Inflammatory macrophage (primary cell): ENCODE measurements around the gene FOXF1.

ENCODE experiments used
- DNase-seq, 2 donors: peaks; one replicate each; pipeline ENCODE4 v3.0.0-alpha.2; 2020 to 2022

The FOXF1 gene

DNA sequence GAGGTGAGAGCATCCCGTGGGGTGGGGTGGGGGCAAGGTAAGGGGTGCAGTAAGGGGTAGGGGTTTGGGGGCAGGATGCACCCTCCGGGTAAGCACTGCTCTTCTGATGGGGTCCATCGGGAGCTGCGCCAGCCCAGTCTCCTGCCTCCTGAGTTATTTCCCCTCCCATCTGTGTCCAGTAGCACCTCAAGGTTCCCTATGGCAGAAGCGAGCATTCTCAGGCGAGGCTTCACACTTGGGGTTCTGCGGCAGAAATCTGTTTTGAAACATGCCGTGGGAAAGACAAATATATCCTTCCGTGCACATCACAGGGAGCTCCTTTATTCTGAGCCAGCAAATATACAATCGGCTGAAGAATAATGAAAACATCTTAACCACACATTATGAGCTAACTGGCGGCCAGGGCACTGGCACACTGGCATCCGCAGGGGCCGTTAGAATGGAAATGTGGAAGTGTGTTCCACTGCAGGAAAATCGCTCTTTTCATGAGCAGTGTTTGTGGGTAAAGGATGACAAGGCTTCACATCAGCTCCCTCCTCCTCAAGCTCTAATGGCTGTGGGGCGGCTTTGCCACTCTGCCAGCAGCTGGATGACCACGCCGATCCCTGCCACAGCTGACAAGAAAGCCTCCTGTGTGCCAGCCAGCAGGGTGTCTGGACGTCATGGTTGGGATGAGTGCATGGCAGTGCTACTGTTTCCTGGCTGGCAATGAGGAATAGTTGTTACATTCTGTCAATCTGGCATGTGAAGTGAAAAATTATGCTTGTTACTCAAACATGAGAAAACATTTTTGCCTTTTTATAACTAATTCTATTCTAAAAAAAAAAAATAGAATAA is 24.7 kb downstream of the FOXF1 start:
- no peak for DNase-seq

DNA sequence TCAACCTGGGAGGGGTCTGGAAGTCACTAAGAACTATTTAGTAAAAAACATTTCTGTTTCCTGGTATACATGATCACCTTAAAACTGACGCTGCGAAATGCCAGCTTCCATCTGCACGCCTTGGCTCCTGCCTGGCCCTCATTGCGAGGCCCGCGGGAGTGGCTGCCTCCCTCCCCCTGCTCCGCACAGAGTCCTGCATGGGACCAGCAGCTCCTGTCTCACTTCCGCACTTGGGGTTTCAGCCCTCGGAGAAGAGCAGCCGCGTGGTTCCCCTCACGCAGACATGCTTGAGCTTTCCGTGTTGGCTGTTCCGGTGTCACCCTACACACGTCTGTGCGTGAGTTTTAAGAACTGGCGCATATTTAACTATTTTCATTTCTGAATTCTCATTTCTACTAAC is 26.3 kb downstream of the FOXF1 start:
- no peak for DNase-seq

DNA sequence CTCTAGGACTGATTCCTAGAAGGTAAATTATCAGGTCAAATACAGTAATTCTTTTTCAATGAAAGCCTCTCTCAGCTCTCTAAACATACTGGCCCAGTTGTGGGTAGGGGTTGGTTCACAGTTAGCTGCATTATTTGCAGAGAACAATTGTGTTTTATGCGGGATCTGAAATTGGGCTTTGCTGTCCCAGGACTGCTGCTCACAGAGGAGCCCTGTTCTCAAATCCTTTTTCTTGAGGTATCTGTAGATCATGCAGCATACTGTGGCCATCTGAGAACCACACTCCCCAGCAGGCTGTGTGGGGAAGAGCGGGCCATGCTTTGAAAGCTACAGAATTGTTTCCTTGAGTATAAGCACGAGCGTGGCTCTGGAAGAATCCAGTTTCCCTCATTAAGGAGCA is 27.2 kb downstream of the FOXF1 start:
- DNase-seq, result no peak

DNA sequence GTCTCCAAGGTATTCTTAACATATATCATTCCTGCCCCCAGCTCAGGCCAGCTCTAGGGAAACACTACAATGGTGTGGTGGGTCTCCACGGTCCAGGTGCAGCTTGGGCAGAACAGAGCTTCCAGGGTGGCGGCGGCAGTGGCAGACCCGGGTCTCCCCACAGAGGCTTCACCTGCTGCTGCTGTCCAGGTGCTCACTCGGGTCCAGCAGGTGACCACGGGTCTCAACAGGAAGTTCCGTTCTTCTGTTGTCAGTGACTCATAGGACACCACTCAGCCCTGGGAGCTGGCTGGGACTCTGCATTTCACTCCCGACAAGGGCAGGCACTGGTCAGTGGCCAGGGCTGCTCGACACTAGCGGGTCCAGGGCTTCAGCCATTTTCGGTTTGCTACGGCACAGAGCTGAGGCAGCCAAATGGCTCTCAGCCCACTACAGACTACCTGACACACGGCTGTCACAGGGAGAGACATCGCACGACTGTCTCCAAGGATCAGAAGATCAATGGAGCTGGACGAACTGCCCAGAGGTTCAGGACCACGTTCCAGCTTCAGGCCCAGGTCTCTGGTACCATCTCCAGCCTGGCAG is 28.0 kb downstream of the FOXF1 start:
- no peak for DNase-seq

DNA sequence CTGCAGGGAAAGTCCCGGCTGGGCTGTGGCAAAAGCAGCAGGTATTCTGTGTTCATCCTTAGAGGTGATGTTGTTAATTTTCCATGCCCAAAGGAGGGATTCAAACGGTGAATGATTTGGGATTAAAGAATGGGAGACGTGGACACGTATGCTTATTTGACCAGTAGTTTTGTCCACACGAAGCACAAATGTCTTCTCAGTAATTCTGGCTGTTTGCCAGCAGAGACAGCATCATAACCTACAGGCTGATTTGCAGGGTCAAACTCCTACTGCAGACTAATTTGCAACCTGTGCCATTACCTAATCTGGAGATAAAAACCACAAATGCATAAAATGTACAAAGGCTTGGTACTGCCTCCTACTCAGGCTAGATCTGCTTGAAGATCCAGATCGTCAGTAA is 30.6 kb downstream of the FOXF1 start:
- no peak for DNase-seq

DNA sequence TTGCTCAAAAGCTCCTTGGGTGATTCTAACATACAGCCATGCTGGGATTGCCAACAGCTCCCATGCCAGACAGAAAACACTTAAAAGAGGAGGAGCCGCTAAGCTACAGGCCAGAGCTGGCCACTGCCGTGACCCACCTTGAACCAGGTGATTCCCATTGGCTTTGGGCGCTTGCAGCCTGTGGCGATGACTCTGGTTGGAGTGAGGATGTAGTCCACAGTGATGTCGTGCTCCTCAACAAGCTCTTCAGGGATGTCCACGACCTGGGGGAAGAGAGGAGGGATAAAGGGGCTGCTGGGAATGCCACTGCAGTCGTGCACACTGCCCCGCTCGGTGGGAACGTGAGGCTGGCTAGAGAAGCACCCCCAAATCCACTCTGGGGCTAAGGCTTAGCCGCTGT is 31.2 kb downstream of the FOXF1 start:
- no peak for DNase-seq

DNA sequence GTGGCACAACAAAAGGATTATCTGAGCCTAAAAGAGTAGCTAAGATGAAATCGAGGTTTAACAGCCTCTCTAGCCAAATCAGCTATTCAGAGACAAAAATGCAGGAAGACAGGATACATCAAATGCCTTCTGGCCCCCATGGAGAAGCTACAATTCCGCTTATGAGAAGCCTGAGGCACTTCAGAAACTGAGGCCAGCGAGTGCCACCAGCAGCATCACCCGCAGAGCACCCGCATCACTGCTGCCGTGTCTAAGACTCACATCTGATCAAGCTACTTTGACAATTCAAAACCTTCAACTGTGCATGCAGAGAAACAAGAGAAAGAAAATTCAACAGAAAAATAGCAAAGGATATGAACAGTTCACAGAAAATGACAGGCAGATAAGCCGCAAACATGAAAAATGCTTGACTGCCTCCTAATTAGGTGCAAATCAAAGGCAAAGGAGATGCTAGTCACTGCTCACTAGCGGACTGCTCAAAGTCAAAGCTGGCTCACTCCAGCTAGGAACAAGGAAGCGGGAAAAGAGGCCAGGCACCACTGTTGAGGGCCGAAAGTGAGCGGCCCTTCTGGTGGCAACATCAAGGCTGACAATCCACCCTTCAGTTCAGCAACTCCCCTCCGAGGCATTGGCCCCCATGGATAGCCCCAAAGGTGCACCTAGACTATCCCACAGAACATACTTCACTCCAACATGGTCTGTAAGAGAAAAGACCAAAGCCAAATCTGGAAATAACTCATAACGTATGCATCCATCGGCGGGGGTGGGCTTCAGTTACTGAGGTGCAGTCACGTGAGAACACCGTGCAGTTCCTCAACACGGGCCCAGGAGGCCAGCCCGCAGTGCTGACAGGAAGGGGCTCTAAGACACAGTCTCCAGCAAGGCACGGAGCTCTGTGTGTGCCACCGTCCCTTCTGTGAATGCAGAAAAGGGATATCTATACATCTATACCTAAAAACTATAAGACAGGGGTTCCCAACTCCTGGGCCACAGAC is 32.7 kb downstream of the FOXF1 start:
- DNase-seq, result no peak

DNA sequence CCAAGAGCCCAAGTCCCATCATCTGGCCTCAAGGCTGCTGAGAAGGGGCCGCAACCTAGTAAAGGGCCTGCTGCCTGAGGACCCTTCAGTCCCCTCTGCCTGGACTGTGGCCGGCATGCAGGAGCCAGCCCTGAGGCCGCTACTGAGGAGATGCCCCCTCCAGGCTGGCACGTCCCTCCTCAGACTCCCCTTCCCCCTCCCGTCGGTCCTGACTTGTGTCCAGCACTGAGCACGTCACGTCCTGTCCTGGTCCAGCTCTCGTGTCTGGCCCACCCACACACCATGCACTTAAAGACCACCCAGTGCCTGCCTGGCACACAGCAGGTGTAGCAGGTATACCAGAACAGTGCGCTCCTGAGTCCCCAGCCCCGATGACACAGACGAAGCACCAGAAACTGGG is 35.2 kb downstream of the FOXF1 start:
- no peak for DNase-seq

DNA sequence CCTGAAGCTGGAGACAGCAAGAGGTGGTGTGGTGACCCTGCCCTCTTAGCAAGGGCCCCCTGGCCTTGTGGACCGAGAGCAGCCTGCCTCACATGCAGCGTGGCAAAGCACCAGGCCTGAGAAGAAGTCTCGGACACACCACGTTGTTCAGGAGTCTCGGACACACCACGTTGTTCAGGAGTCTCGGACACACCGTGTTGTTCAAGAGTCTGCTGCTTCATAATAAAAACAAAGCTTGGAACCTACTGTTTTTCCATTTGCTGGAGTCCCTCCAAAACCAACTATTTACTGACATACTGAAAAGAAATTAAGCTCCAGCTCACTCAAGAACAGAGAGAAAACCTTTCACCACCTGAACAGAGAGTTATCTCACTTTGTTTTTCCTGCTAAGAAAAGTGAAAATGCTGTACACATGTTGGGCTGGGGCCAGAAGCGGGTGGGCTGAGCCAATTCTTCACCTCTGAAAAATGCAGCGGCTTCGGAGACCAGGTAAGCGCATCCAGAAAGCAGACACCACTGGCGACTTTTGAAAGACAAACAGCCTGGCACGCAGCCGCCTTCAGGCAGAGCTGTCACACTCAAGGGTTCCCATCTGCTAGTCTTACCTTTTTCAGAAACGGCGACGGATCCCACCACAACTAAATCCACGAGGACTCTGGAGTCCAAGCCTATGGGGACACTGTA is 35.8 kb downstream of the FOXF1 start:
- no peak for DNase-seq

DNA sequence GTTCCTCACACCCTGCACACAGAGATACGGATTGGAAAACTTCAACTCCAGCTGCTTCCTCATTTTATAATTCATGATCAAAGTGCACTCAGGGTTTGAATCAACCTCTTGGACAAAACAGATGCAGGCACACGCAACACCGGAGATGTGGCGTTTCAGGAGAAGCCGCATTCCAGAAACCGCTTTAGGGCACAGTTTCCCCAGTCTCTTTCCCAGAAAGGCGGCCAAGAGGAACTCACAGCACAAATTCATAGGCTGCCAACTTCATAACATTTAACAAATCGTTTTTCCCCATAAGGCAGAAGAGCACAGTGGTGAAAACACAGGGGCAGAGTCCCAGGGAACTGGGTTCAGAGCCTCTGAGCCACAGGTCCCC is 36.3 kb downstream of the FOXF1 start:
- no peak for DNase-seq

DNA sequence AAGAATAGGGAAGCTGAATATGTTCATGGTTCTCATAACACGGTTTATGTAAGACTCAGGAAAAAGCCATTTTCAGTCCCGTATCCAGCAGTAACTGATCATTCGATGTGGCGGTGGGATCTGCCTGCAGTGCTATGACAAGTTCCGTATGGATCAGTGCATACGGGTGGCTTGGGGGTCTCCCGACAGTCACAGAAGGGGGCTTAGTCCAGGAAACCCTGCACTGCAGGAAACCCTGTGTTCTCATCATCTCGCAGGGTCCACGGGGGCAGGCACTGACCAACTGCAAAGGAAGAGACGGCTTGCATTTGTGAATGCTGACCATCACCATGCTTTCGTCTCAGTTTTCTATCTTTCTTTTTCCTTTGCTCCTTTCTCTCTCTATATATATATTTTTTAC is 37.0 kb downstream of the FOXF1 start:
- no peak for DNase-seq

DNA sequence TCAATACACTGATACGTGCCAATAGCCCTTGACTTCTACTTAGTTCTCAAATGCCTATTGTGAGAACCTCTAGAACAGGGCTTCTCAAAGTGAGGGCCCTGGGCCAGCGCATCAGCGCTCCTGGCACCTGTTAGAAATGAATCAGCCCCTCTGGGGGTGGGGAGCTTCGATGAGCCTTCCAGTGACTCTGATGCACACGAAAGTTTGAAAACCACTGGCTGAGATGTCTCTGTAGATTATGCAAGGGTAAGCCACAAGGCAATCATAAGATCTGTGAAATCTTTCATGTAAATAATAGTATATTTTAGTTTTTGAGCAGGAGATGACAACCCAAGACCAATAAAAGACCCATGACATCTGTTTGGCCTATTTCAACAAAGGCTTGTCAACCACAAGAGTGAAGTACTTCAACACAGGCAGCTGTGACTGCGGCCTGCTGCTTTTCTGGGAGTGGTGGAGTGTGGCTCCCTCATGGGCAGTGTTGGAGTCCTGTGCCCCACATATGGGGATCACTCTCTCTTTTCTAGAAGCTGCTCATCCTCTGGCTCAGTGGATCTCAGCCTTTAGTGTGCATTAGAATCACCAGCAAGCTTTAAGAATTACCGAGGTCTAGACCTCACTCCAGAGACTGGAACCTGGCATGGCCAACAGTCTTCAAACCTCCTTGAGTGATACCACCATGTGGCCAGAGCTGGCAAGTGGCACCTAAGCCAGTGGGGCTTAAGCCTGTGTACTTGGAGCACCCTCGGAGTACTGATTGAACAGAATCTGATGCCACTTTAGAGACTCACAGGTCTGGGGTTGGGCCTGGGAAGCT is 39.0 kb downstream of the FOXF1 start:
- no peak for DNase-seq

DNA sequence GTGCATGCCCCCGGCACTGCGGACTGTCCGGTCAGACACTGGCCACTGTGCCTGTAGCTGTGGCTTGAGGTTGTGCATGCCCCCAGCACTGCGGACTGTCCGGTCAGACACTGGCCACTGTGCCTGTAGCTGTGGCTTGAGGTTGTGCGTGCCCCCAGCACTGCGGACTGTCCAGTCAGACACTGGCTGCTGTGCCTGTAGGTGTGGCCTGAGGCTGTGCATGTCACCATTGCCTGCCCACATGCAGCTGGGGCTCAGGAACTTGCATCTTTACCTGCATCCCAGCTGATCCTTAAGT is 39.5 kb downstream of the FOXF1 start:
- no peak for DNase-seq

DNA sequence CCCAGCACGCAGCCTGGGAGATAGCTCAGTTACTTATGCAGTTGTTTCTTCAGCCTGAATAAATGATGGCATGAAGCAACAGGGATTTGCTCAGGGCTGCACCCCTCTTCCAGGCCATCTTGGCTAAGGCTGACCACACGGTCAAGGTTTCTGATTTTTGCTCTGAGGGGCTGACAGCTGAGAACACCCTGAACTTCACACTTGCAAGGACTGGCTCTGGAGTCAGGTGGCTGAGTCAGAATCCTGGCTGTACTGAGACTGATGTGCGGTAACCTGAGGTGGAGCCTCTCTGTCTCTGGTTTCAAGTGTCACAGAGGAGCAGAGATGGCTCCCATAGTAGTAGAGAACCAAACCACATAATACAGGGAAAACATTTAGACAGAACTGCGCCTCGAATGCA is 40.0 kb downstream of the FOXF1 start:
- no peak for DNase-seq

DNA sequence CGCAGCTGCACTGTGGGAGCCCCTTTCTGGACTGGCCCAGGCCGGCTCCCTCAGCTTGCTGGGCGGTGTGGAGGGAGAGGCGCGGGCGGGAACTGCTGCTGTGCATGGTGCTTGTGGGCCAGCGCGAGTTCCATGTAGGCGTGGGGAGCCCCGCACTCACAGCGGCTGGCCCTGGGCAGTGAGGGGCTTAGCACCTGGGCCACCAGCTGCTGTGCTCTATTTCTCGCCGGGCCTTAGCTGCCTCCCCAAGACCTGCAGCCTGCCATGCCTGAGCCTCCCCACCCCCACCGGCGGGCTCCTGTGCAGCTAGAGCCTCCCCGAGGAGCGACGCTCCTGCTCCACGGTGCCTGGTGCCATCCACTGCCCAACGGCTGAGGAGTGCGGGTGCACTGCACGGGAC is 43.0 kb downstream of the FOXF1 start:
- no peak for DNase-seq

DNA sequence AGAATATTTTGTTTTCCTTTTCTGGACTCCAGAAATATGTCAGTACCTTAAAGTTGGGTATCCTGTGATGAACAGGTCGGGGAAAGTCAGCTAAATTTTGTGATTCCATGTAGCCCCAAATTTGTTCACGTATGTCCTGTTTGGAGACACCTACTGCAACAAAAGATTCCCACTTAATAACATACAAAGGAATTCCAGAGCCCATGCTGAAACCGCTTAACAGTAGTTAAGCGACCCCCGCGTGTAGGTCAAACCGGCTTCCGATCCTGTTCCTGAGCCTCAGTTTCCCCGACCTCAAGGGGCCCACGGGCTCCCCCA is 44.2 kb downstream of the FOXF1 start:
- DNase-seq, result no peak

DNA sequence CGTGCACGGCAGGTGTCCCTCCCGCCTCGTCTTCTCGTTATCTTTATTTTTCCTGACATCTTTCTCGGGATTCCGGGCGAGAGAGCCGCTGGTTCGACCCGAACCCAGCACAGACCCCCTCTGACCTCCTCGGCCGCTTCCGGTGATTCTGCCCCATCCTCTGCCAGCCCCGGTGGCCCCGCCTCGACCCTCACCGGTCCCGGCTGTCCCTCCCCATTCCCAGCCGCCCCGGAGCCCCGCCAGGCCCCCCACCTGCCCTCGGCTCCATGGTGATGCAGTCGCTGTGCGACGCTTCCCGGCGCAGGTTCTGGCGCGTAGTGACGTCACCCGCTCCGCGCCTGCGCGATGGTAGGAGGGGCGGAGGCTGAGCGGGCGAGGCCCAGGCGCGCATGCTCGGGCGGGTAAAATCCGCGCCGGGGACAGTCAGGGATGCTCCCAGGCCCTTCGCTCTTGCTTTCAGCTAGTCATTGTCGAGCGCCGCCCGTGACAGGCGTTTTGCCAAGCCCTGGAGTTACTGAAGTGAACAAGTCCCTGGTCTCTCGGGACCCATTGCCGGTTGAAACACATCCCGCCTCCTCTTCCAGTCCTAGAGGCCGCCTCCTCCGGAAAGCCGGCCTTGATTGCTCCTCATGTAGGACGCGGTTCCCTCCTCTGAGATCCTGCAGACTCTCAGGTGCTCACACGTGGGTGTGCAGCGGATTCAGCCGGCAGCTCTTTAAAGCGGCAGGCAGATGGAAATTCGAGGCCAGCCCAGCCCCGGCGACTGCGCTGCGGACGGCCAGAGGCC is 44.8 kb downstream of the FOXF1 start, which contains the start of gene MTHFSD:
Gene MTHFSD, minus strand, starts transcription at position 319 of the 787 bp plus-strand sequence. Its CDS starts 51 bp downstream, at position 268.
- peak; percentile 93 for DNase-seq

DNA sequence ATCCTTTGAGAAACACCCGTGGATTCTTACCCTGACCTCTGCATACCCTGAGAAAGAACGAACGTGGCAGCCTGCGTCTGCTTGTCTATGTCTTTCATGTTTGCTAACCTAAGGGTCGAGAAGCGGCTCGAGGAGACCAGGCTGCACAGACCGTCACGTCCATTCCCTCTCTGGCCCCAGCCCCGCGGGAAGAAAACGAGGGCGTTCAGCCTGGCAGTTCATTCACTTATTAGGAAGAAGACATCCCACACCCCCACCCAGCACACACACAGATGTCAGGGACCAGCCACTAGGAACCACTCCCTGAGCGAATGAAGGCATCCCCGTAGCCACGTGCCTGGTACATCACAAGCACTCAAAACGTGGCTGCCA is 45.4 kb downstream of the FOXF1 start:
- no peak for DNase-seq

DNA sequence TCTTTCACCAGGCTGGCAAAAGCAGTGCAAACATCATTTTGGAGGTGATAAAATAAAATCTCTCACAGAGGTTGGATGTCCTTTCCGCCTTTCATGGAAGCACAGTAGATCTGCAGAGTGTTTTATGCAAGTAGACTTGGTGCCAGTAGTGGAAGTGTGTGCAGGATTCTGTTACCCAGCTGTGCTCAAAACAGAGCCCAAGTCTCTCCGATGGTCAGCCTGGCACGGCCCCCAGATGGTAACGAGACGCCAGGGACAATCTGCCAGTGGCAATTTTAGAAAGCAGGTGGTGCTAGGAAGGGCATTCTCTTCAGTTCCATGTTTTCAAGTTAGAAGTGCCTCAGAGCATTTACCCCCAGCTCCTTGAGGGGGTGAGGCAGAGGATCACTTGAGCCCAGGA is 46.2 kb downstream of the FOXF1 start:
- no peak for DNase-seq

DNA sequence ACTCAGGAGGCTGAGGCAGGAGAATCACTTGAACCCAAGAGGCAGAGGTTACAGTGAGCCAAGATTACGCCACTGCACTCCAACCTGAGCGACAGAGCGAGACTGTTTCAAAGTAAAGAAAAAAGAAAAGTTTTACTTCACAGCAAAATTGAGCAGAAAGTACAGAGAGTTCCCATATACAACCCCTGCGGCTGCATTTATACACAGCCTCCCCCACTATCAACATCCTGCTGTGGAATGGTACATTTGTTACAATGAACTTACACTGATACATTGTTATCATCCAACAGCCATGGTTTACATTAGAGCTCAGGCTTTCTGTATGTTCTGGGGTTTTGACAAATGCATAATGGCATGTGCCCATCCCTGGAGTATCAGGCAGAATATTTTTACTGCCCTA is 47.3 kb downstream of the FOXF1 start:
- no peak for DNase-seq
